GM23338 (cell line): ENCODE measurements around the gene SYNE1. TPM values are rescaled to one million over a fixed set of nuclear protein-coding genes. Genes with fewer than 3 reads are reported as not detected.

Experiments
- ATAC-seq: fragments of 200-7000 bp; cut with Tn5 transposase; 3 replicates; pipeline ENCODE4 v1.9.1; 2020
- DNase-seq: peaks from one replicate; pipeline ENCODE4 v3.0.0-alpha.2; 2015; ENCODE audit warnings: low spot score
- H2AFZ ChIP-seq: fragments of 200-600 bp; sonication (generic); 2 replicates; pipeline ENCODE4 v1.8.0; 2016; ENCODE audit warnings: antibody characterized with exemption, mild to moderate bottlenecking, moderate library complexity
- H3F3A ChIP-seq: fragments of 200-600 bp; sonication (generic); replicated peaks from 2 replicates; pipeline ENCODE4 v1.8.0; 2017; ENCODE audit warnings: antibody characterized with exemption, mixed run types, low read depth
- H3K27ac ChIP-seq: fragments of 200-600 bp; sonication (generic); 2 replicates; pipeline ENCODE4 v1.6.1; 2016; ENCODE audit warnings: low read depth
- H3K27me3 ChIP-seq: fragments of 200-600 bp; sonication (generic); 2 replicates; pipeline ENCODE4 v1.8.0; 2016; ENCODE audit warnings: mild to moderate bottlenecking, mixed run types, moderate library complexity; ENCODE audit not compliant: insufficient read depth
- H3K36me3 ChIP-seq: fragments of 200-600 bp; sonication (generic); 2 replicates; pipeline ENCODE4 v1.8.0; 2016; ENCODE audit warnings: mild to moderate bottlenecking; ENCODE audit not compliant: insufficient read depth
- H3K4me1 ChIP-seq: fragments of 200-600 bp; sonication (generic); 2 replicates; pipeline ENCODE4 v1.8.0; 2016; ENCODE audit warnings: mild to moderate bottlenecking, moderate library complexity; ENCODE audit not compliant: insufficient read depth
- H3K4me2 ChIP-seq: fragments of 200-600 bp; sonication (generic); 2 replicates; pipeline ENCODE4 v1.7.1; 2017; ENCODE audit warnings: mixed run types
- H3K4me3 ChIP-seq: fragments of 200-600 bp; sonication (generic); 2 replicates; pipeline ENCODE4 v1.6.1; 2016; ENCODE audit warnings: mixed run types
- H3K79me2 ChIP-seq: fragments of 200-600 bp; sonication (generic); replicated peaks from 2 replicates; pipeline ENCODE4 v1.8.0; 2017; ENCODE audit warnings: mild to moderate bottlenecking; ENCODE audit not compliant: insufficient read depth
- H3K9me2 ChIP-seq: fragments of 200-600 bp; sonication (generic); 2 replicates; pipeline ENCODE4 v1.8.0; 2017; ENCODE audit not compliant: insufficient read depth
- H4K20me1 ChIP-seq: fragments of 200-600 bp; sonication (generic); replicated peaks from 2 replicates; pipeline ENCODE4 v1.8.0; 2017; ENCODE audit warnings: mild to moderate bottlenecking; ENCODE audit not compliant: insufficient read depth
- H3K27ac Mint-ChIP-seq: 2 replicates; pipeline ENCODE4 v1.8.0; 2020; ENCODE audit warnings: inconsistent platforms, mild to moderate bottlenecking, moderate library complexity, mixed read lengths
- H3K27me3 Mint-ChIP-seq: 3 replicates; pipeline ENCODE4 v1.8.0; 2022; ENCODE audit warnings: low read depth, mild to moderate bottlenecking, moderate library complexity, mixed read lengths, inconsistent platforms; ENCODE audit not compliant: insufficient read depth, poor library complexity
- H3K36me3 Mint-ChIP-seq: 3 replicates; pipeline ENCODE4 v1.8.0; 2021; ENCODE audit warnings: low read depth, mild to moderate bottlenecking, inconsistent platforms, moderate library complexity, mixed read lengths
- H3K4me1 Mint-ChIP-seq: 3 replicates; pipeline ENCODE4 v1.8.0; 2020; ENCODE audit warnings: mild to moderate bottlenecking, inconsistent platforms, mixed read lengths
- H3K4me3 Mint-ChIP-seq: 3 replicates; pipeline ENCODE4 v1.8.0; 2021; ENCODE audit warnings: moderate library complexity, mild to moderate bottlenecking, inconsistent platforms, mixed read lengths
- H3K9me3 Mint-ChIP-seq: 3 replicates; pipeline ENCODE4 v1.8.0; 2020; ENCODE audit warnings: moderate library complexity, mild to moderate bottlenecking, inconsistent platforms, mixed read lengths
- CREB1 ChIP-seq: fragments of 250-450 bp; sonication (Bioruptor Pico); IDR thresholded peaks from 2 replicates; pipeline ENCODE4 v1.5.0; 2020; ENCODE audit warnings: low read depth, mild to moderate bottlenecking, moderate library complexity
- EZH2phosphoT487 ChIP-seq: fragments of 200-600 bp; sonication (generic); IDR thresholded peaks from one replicate; pipeline ENCODE4 v1.8.1; 2018; ENCODE audit warnings: antibody characterized with exemption; ENCODE audit not compliant: unreplicated experiment
- JUNB ChIP-seq: IDR thresholded peaks from one replicate; pipeline ENCODE4 v1.6.1; 2016; ENCODE audit warnings: antibody characterized with exemption; ENCODE audit not compliant: unreplicated experiment
- STAT1 ChIP-seq: IDR thresholded peaks from one replicate; pipeline ENCODE4 v1.6.1; 2016; ENCODE audit warnings: antibody characterized with exemption; ENCODE audit not compliant: unreplicated experiment
- ZNF114 ChIP-seq: fragments of 250-450 bp; sonication (Bioruptor Pico); IDR thresholded peaks from 2 replicates; pipeline ENCODE4 v1.5.0; 2020; ENCODE audit warnings: mild to moderate bottlenecking, moderate library complexity
- polyA plus RNA-seq: library from polyadenylated mRNA; unstranded; fragments of >200 nt; fragmentation: Nextera tagmentation; extraction: Ambion mirVana; gene quantifications from 2 replicates; pipeline ENCODE4 v1.2.1, GENCODE V29; 2016
- total RNA-seq: library from RNA; depleted of rRNA; stranded (reverse); fragments of >200 nt; shearing (Covaris generic); gene quantifications from 2 replicates; pipeline ENCODE4 v1.2.3, GENCODE V29; 2014
- TF ChIP-seq, protein P1 (sequence below): fragments of 250-450 bp; sonication (Bioruptor Pico); IDR thresholded peaks from 2 replicates; pipeline ENCODE4 v1.5.0; 2020; ENCODE audit warnings: mild to moderate bottlenecking, moderate library complexity
- TF ChIP-seq, protein P2 (sequence below), 2 experiments: fragments of 200-600 bp in 1 of 2; sonication (generic) in 1 of 2; conservative IDR thresholded peaks; 2 replicates each; pipeline versions ENCODE4 v1.5.1 to v1.6.1; 2016 to 2017; ENCODE audit warnings: antibody characterized with exemption in 2 of 2, low read depth in 2 of 2, mild to moderate bottlenecking in 2 of 2, moderate library complexity in 1 of 2

SYNE1 gene
- total and polyA plus RNA-seq, 2 experiments from 2014 or later, result 3.9 to 13.6 TPM

DNA sequence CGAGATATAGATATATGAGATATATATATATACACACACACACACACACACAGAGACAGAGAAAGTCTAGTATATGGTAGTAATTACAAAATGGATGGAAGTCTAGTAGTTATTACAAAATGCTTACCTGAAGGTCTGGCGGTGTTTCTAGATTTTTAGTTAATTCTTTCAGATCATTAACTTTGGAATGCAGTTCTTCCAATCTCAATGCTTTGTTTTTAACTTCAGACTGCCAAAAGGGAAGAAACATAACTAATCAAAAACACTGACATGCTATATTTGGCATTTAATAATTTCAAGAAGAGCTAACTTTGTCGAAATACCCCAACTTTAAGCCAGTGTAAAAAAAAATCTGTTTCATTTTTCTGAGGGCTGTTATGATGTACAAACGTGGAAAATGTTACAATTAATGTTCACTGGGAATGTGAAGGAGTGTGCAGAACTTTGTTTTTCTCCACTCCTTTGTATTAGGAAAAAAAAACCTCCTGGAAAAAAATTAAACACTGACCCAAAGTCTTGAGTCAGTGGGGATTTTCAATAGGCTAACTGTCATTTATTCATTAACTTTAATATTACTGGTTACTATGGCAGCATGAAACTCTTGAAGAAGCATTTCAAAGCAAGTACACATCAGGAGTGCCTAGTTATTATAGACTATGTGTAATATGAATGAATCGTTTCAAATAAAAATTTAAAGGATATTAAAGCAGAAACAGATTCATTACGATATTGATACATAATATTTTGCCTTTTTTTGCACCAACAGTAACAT lies 232.9 kb downstream of the SYNE1 start (continued):
- TF ChIP-seq, protein P1, sequence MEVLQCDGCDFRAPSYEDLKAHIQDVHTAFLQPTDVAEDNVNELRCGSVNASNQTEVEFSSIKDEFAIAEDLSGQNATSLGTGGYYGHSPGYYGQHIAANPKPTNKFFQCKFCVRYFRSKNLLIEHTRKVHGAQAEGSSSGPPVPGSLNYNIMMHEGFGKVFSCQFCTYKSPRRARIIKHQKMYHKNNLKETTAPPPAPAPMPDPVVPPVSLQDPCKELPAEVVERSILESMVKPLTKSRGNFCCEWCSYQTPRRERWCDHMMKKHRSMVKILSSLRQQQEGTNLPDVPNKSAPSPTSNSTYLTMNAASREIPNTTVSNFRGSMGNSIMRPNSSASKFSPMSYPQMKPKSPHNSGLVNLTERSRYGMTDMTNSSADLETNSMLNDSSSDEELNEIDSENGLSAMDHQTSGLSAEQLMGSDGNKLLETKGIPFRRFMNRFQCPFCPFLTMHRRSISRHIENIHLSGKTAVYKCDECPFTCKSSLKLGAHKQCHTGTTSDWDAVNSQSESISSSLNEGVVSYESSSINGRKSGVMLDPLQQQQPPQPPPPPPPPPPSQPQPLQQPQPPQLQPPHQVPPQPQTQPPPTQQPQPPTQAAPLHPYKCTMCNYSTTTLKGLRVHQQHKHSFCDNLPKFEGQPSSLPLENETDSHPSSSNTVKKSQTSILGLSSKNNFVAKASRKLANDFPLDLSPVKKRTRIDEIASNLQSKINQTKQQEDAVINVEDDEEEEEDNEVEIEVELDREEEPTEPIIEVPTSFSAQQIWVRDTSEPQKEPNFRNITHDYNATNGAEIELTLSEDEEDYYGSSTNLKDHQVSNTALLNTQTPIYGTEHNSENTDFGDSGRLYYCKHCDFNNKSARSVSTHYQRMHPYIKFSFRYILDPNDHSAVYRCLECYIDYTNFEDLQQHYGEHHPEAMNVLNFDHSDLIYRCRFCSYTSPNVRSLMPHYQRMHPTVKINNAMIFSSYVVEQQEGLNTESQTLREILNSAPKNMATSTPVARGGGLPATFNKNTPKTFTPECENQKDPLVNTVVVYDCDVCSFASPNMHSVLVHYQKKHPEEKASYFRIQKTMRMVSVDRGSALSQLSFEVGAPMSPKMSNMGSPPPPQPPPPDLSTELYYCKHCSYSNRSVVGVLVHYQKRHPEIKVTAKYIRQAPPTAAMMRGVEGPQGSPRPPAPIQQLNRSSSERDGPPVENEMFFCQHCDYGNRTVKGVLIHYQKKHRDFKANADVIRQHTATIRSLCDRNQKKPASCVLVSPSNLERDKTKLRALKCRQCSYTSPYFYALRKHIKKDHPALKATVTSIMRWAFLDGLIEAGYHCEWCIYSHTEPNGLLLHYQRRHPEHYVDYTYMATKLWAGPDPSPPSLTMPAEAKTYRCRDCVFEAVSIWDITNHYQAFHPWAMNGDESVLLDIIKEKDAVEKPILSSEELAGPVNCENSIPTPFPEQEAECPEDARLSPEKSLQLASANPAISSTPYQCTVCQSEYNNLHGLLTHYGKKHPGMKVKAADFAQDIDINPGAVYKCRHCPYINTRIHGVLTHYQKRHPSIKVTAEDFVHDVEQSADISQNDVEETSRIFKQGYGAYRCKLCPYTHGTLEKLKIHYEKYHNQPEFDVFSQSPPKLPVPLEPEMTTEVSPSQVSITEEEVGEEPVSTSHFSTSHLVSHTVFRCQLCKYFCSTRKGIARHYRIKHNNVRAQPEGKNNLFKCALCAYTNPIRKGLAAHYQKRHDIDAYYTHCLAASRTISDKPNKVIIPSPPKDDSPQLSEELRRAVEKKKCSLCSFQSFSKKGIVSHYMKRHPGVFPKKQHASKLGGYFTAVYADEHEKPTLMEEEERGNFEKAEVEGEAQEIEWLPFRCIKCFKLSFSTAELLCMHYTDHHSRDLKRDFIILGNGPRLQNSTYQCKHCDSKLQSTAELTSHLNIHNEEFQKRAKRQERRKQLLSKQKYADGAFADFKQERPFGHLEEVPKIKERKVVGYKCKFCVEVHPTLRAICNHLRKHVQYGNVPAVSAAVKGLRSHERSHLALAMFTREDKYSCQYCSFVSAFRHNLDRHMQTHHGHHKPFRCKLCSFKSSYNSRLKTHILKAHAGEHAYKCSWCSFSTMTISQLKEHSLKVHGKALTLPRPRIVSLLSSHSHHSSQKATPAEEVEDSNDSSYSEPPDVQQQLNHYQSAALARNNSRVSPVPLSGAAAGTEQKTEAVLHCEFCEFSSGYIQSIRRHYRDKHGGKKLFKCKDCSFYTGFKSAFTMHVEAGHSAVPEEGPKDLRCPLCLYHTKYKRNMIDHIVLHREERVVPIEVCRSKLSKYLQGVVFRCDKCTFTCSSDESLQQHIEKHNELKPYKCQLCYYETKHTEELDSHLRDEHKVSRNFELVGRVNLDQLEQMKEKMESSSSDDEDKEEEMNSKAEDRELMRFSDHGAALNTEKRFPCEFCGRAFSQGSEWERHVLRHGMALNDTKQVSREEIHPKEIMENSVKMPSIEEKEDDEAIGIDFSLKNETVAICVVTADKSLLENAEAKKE (CRISPR knock-in tag), result no peak
- TF ChIP-seq ZNF114, result no peak

DNA sequence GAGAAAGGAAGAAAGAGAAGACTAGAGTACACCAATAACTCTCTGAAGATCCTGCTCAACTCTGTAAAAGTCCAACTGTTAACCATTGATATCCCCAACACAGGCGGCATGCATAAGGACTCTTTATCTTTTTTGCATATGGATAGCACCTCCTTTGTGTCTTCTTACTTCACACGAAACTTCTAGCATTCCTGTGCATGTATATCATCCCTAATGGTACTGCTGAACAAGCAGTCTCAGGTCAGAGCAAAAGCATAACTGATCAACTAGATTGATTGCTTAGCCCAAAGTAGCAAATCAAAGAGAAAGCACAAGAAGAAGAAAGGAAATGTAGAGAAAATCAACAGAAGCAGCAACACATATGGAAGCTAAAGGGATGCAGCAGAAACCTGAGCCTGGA lies 234.4 kb downstream of the SYNE1 start:
- H3K4me1 ChIP-seq, result no peaks in the 10 kb centered on the region
- H3K9me2 ChIP-seq, result peaks cover 3% of the 10 kb centered on the region; the same call in 1 of the 2 replicates
- no peaks in the 10 kb centered on the region for H3K27me3 ChIP-seq
- no peaks in the 10 kb centered on the region for H3K36me3 ChIP-seq
- ATAC-seq (no peak), DNase-seq (no peak)
- Mint-ChIP-seq H3K27me3 (peaks cover 2% of the 10 kb centered on the region), H3K27ac (peak overlapping the region; percentile 66; the same call in 1 of the 2 replicates), H3K4me3 (no peak overlapping the region), H3K9me3 (no peaks in the 10 kb centered on the region), H3K36me3 (no peaks in the 10 kb centered on the region), H3K4me1 (peaks cover 7% of the 10 kb centered on the region)
- H3K27ac ChIP-seq, result no peak overlapping the region
- H3K4me3 ChIP-seq, result no peak overlapping the region
- no peaks in the 10 kb centered on the region for H3F3A ChIP-seq
- peak overlapping the region; percentile 55; the same call in 1 of the 2 replicates for H3K4me2 ChIP-seq
- peak overlapping the region; percentile 93; the same call in 1 of the 2 replicates for H2AFZ ChIP-seq
- no peaks in the 10 kb centered on the region for H3K79me2 ChIP-seq
- H4K20me1 ChIP-seq, result no peaks in the 10 kb centered on the region
- TF ChIP-seq STAT1 (no peak), EZH2phosphoT487 (no peak), CREB1 (no peak), JUNB (no peak)
- TF ChIP-seq, protein P1 (CRISPR knock-in tag), result no peak
- TF ChIP-seq, protein P2, sequence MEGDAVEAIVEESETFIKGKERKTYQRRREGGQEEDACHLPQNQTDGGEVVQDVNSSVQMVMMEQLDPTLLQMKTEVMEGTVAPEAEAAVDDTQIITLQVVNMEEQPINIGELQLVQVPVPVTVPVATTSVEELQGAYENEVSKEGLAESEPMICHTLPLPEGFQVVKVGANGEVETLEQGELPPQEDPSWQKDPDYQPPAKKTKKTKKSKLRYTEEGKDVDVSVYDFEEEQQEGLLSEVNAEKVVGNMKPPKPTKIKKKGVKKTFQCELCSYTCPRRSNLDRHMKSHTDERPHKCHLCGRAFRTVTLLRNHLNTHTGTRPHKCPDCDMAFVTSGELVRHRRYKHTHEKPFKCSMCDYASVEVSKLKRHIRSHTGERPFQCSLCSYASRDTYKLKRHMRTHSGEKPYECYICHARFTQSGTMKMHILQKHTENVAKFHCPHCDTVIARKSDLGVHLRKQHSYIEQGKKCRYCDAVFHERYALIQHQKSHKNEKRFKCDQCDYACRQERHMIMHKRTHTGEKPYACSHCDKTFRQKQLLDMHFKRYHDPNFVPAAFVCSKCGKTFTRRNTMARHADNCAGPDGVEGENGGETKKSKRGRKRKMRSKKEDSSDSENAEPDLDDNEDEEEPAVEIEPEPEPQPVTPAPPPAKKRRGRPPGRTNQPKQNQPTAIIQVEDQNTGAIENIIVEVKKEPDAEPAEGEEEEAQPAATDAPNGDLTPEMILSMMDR (conservative IDR thresholded peaks at IDR 0.05; ENCODE audit: low read depth in 2 of 2), result no peak
